Retinal pigment epithelial cell (primary cell): Measurements from ENCODE around the gene ADAP1.
"Not testable (repeated sequence)": the region's sequence is repeated elsewhere in the genome, so short reads cannot be mapped to it uniquely, and the experiment has no call there.

Source experiments
- DNase-seq: peaks from one replicate; pipeline ENCODE4 v3.0.0-alpha.2; 2010; ENCODE audit warnings: low read depth
- H3K4me3 ChIP-seq: 2 replicates; pipeline ENCODE4 v1.5.1; 2011; ENCODE audit warnings: mild to moderate bottlenecking, low read length, control low read depth, moderate library complexity
- CTCF ChIP-seq: conservative IDR thresholded peaks from 2 replicates; pipeline ENCODE4 v1.5.1; 2011; ENCODE audit warnings: low read depth, low read length, control low read depth, inconsistent platforms

Gene ADAP1

GRCh38 chr7:954330-955238 lies at the start of gene ADAP1:
TSS of gene ADAP1 (minus strand) at chr7:954680. CDS start at chr7:954477, 203 bp downstream.
- H3K4me3 ChIP-seq, result peak within 1 kb of the TSS; percentile 22
- peak; percentile 2 for TF ChIP-seq CTCF
- DNase-seq, result no peak

- DNase-seq, H3K4me3 ChIP-seq: not testable (repeated sequence)
Measured at GRCh38 chr7:1002445-1002844, 48.0 kb upstream of the ADAP1 start.

DNA sequence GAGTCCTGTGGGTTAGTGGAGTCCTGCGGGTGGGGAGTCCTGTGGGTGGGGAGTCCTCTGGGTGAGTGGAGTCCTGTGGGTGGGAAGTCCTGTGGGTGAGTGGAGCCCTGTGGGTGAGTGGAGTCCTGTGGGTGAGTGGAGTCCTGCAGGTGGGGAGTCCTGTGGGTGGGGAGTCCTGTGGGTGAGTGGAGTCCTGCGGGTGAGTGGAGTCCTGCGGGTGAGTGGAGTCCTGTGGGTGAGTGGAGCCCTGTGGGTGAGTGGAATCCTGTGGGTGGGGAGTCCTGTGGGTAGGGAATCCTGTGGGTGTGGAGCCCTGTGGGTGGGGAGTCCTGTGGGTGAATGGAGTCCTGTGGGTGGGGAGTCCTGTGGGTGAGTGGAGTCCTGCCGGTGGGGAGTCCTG lies 47.5 kb upstream of the ADAP1 start:
- DNase-seq, H3K4me3 ChIP-seq: not testable (repeated sequence)

GRCh38 chr7:1001069-1001770 lies 46.7 kb upstream of the ADAP1 start:
- DNase-seq, H3K4me3 ChIP-seq: not testable (repeated sequence)

- no peak overlapping the region for H3K4me3 ChIP-seq
- no peak for DNase-seq
- no peak for TF ChIP-seq CTCF
Measured at GRCh38 chr7:999941-1000935, 45.8 kb upstream of the ADAP1 start.

DNA sequence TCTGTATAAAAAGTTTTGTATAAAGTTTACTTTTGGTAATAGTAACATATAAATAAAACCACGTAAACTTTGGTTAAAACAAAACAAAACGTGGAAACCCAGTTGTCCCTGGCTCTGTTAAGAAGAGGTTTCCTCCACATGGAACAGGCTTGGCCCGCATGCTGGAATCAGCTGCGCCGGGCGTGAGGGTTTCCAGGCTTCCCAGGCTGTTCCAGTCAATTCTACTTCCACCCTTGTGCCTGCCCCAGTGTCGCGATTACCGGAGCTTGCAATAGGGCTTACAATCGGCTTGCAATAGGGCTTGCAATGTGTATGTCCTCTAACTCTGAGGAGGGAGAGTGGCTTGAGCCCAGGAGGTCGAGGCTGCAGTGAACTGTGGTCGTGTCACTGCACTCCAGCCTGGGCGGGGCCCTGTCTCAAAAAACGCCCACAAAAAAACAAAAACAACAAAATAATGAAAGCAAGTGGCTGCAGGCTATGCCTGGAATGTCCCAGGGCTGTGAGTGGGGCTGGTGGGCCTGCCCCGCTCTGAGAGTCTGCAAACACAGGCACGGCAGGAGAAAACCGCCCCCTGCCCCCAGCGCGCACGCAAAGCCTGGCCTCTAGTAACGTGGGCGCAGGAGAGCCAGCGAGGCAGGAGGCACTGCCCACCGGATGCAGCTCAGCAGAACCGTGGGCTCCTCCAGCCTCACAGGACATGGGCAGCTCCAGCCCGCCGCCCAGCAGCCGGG lies 44.8 kb upstream of the ADAP1 start:
- DNase-seq, result no peak
- TF ChIP-seq CTCF, result no peak
- no peak overlapping the region for H3K4me3 ChIP-seq

DNA sequence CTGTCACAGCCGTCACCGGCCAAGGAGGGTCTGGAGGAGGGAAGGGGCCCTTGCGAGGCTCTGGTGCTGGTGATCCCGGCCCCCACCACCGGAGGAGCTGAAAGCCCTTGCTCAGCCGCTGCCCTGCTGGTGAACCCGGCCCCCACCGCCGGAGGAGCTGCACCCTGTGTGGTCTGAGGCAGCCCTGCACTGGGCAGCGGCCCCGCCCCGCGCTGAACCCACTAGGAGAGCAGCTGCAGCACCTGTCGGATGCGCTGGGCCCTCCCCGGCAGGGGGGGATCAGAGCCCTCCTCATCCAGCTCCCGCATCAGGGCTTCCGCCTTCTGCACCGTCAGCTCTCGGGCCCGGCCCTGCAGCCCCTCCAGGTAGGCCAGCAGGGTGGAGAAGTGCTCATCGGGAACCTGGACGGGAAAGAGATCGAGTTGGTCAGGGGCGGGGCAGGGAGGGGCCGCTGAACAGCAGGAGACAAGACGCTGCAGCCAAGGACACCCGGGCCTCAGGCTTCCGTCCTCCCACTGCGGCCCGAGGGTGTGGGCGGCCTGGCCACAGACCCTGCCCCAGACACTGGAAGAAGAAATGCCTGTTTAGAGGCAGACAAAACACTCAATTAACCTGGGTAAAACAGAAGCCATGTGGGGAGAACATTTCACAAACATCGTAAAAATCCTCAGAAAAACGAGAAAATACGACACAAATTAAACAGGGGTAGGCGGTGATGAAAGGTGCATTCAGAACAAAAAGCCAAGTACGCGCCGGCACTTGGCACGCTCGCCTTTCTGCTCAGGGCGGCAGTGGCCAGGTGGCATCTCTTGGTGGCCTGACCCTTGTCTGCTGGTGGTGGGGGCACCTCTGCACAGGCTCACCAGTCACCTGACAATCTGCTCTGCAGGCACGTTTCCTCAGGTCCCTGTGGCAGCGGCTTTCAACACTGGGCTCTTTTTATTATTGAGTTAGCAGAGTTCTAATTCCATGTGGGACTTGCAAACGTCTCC lies 43.2 kb upstream of the ADAP1 start:
- DNase-seq, result no peak
- no peak overlapping the region for H3K4me3 ChIP-seq
- TF ChIP-seq CTCF, result peak; percentile 1
